ENCODE data around the gene TSPYL6. TPM values are rescaled to one million over a fixed set of nuclear protein-coding genes. Genes with fewer than 3 reads are reported as not detected.

The TSPYL6 gene
- total RNA-seq (not detected in 2 replicates), polyA plus RNA-seq (0.03 TPM in 1 of 2 replicates, not detected in the other), polyA minus RNA-seq (0.07 and 0.17 TPM in 2 replicates), Bru-seq, nascent RNA (not detected), BruChase-seq, experiment 1, labeled RNA remaining after a 6-hour chase (percentile 15 among the genes with signal in this experiment), BruChase-seq, experiment 2, labeled RNA remaining after a 2-hour chase (not detected)
- not detected in 2 replicates for polyA plus RNA-seq (2011; cell fraction: cytosol; rRNA removed)
- polyA plus RNA-seq (2011; cell fraction: nucleus; rRNA removed), result not detected in 2 replicates
- polyA plus RNA-seq (2012), result not detected in 2 replicates
- polyA minus RNA-seq (2011; cell fraction: cytosol; rRNA and poly(A)+ RNA removed), result not detected
- not detected in 2 replicates for polyA minus RNA-seq (2011; cell fraction: nucleus; rRNA and poly(A)+ RNA removed)
- long read RNA-seq, result 0 reads

DNA sequence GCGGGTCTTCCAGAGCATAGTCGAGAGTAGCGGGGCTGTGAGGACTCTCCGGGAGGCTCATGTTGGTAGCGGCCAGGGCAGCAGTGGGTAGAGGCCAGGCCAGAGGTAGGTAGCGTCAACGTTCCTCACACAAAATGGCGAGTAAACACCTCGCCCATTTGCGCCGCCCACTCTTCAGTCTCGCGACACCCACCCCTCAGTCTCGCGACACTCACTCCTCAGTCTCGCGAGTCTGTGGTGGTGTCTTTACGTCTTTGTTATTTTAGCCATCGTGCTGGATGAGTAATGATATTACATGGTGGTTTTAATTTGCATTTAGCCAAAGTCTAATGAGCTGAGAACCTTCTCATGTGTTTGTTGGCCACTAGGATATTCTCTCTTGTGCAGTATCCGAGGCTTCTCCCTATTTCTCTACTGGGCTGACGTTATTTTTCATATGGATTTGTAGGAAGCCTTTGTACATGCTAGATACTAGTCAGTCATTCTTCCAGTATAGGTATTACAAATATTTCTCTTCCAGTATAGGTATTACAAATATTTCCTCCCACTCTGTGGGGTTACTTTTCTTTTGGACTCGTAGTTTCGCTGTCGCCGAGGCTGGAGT is at the start of gene TSPYL6:
Gene TSPYL6 (minus strand): TSS at position 139 of the 604 bp plus-strand sequence. CDS start 78 bp downstream, at position 61.
- no peak within 1 kb of the TSS for H3K4me2 ChIP-seq (ENCODE audit: insufficient read depth, low read length)
- no peak for FAIRE-seq
- no peaks in the 10 kb centered on the region for H4K20me1 ChIP-seq (replicated peaks; ENCODE audit: control insufficient read depth, extremely low read depth, insufficient read depth, low read length)
- no peak for DNase-seq (ENCODE audit: low read depth, low spot score)
- no peaks in the 10 kb centered on the region for H3K9me1 ChIP-seq (replicated peaks; ENCODE audit: control insufficient read depth, extremely low read depth, insufficient read depth, low read length)
- no TSS peak for BruUV-seq (replicated peaks)
- no peaks in the 10 kb centered on the region for H3K79me2 ChIP-seq (ENCODE audit: control insufficient read depth, insufficient read depth, low read length)
- TF ChIP-seq, protein P1, sequence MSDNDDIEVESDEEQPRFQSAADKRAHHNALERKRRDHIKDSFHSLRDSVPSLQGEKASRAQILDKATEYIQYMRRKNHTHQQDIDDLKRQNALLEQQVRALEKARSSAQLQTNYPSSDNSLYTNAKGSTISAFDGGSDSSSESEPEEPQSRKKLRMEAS (IDR thresholded peaks at IDR 0.05; ENCODE audit: insufficient read depth, insufficient read length), result no peak
- TF ChIP-seq, protein P2, sequence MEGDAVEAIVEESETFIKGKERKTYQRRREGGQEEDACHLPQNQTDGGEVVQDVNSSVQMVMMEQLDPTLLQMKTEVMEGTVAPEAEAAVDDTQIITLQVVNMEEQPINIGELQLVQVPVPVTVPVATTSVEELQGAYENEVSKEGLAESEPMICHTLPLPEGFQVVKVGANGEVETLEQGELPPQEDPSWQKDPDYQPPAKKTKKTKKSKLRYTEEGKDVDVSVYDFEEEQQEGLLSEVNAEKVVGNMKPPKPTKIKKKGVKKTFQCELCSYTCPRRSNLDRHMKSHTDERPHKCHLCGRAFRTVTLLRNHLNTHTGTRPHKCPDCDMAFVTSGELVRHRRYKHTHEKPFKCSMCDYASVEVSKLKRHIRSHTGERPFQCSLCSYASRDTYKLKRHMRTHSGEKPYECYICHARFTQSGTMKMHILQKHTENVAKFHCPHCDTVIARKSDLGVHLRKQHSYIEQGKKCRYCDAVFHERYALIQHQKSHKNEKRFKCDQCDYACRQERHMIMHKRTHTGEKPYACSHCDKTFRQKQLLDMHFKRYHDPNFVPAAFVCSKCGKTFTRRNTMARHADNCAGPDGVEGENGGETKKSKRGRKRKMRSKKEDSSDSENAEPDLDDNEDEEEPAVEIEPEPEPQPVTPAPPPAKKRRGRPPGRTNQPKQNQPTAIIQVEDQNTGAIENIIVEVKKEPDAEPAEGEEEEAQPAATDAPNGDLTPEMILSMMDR (IDR thresholded peaks at IDR 0.05; ENCODE audit: extremely low read depth in 1 of 2, insufficient read depth in 1 of 2, low read depth in 1 of 2, low read length in 2 of 2), result no peak
- TF ChIP-seq GATA2 (IDR thresholded peaks at IDR 0.05; ENCODE audit: insufficient read depth, insufficient read length, low read depth, low read length) (no peak), FOS (IDR thresholded peaks at IDR 0.05; ENCODE audit: borderline replicate concordance, insufficient read depth, low read length) (no peak), EZH2 (IDR thresholded peaks at IDR 0.05; ENCODE audit: borderline replicate concordance, low read depth, low read length, severe bottlenecking) (no peak), MYC (IDR thresholded peaks at IDR 0.05; ENCODE audit: low read depth, low read length) (no peak), JUN (IDR thresholded peaks at IDR 0.05; ENCODE audit: borderline replicate concordance, insufficient read depth, insufficient read length, low read depth) (no peak), POLR2AphosphoS5 (IDR thresholded peaks at IDR 0.05; ENCODE audit: insufficient read depth, low read depth, low read length) (no peak)
- H2AFZ ChIP-seq (ENCODE audit: low read depth, low read length), result no peak within 1 kb of the TSS
- no peaks in the 10 kb centered on the region for H3K9me3 ChIP-seq (replicated peaks; ENCODE audit: control insufficient read depth, insufficient read depth, low read length)
- intact Hi-C loops (cut with micrococcal nuclease) (no loop called here), dilution Hi-C loops (cut with MboI; ENCODE audit: extremely low pct_ligation_motif_present, low sequenced_read_pairs) (no loop called here)
- no peak within 1 kb of the TSS for H3K9ac ChIP-seq (replicated peaks; ENCODE audit: extremely low read depth, insufficient read depth, low read length)
- no peaks in the 10 kb centered on the region for H3K4me1 ChIP-seq (ENCODE audit: control insufficient read depth, extremely low read depth, insufficient read depth, low read length)
- H3K4me3 ChIP-seq (replicated peaks in 1 of 3; ENCODE audit: insufficient read depth in 1 of 3, low read depth in 1 of 3, low read length in 3 of 3), result no peak within 1 kb of the TSS
- no peak within 1 kb of the TSS for H3K27ac ChIP-seq (ENCODE audit: insufficient read depth, low read depth, low read length)
- ChIA-PET POLR2A (no interaction called here), CTCF (no interaction called here)
- H3K27me3 ChIP-seq (ENCODE audit: control insufficient read depth in 2 of 2, insufficient read depth in 2 of 2, low read length in 2 of 2), result peaks cover 0 to 3% of the 10 kb centered on the region in 2 experiments
- no peaks in the 10 kb centered on the region for H3K36me3 ChIP-seq (ENCODE audit: control insufficient read depth in 2 of 2, extremely low read depth in 1 of 2, insufficient read depth in 2 of 2, low read length in 2 of 2)
